ENCODE data around the gene SOS2. TPM values are rescaled to one million over a fixed set of nuclear protein-coding genes. Genes with fewer than 3 reads are reported as not detected.

The SOS2 gene
- total RNA-seq, 1 experiment from 2014 or later = 11.7 TPM

- RAD21 ChIA-PET (ENCODE audit: low non-redundant PET in 1 of 2, low total read pairs in 2 of 2, uncharacterized antibody in 2 of 2, unreplicated experiment in 2 of 2) = no interaction called here
- BruUV-seq (replicated peaks) = no TSS peak
- TF ChIP-seq POLR2AphosphoS5 (IDR thresholded peaks at IDR 0.05; ENCODE audit: low read depth, low read length) (peak; percentile 88), CBX3 (IDR thresholded peaks at IDR 0.05; ENCODE audit: low read depth) (peak; percentile 49; the same call in 1 of the 2 replicates), ELF1 (IDR thresholded peaks at IDR 0.05; ENCODE audit: borderline replicate concordance, low read depth) (peak; percentile 64), ZBTB33 (IDR thresholded peaks at IDR 0.05; ENCODE audit: extremely low read depth, insufficient replicate concordance, low read length) (peak; percentile 69), REST (IDR thresholded peaks at IDR 0.05; ENCODE audit: low read depth) (no peak), EZH2phosphoT487 (IDR thresholded peaks at IDR 0.05; ENCODE audit: borderline replicate concordance) (no peak), SIN3A (IDR thresholded peaks at IDR 0.05; ENCODE audit: low read depth) (peak; percentile 61), FOSL1 (IDR thresholded peaks at IDR 0.05; ENCODE audit: low read depth) (no peak), RAD21 (IDR thresholded peaks at IDR 0.05; ENCODE audit: low read depth) (0 out of 2 replicates have a peak, but pooled peaks have one; percentile 11), EGR1 (IDR thresholded peaks at IDR 0.05; ENCODE audit: low read depth) (peak; percentile 59), SRF (IDR thresholded peaks at IDR 0.05; ENCODE audit: low read depth) (peak; percentile 92), TCF7L2 (IDR thresholded peaks at IDR 0.05; ENCODE audit: borderline replicate concordance, extremely low read depth, insufficient read depth, insufficient read length) (peak; percentile 61), ZFX (IDR thresholded peaks at IDR 0.05) (peak; percentile 44; the same call in 1 of the 2 replicates), EZH2 (IDR thresholded peaks at IDR 0.05) (no peak), ATF3 (IDR thresholded peaks at IDR 0.05) (no peak), JUND (IDR thresholded peaks at IDR 0.05) (0 out of 2 replicates have a peak, but pooled peaks have one; percentile 3), SP1 (IDR thresholded peaks at IDR 0.05; ENCODE audit: low read depth) (peak; percentile 86), POLR2A (IDR thresholded peaks at IDR 0.05; ENCODE audit: borderline replicate concordance, extremely low read depth, insufficient read depth, insufficient read length) (peak; percentile 78), ZNF274 (IDR thresholded peaks at IDR 0.05; ENCODE audit: low read depth, low read length) (no peak), CEBPB (IDR thresholded peaks at IDR 0.05; ENCODE audit: low read depth) (no peak)
These were observed 115.0 kb downstream of the SOS2 start, which contains the start of gene VCPKMT for GRCh38 chr14:50116181-50116956. Gene VCPKMT, minus strand, starts transcription at chr14:50116572. Its CDS starts 20 bp downstream, at chr14:50116552.

More at GRCh38 chr14:50116181-50116956, 115.0 kb downstream of the SOS2 start, which contains the start of gene VCPKMT:
- POLR2A ChIA-PET = interaction anchor here (0.8 to 1.4 kb wide), 4 partner anchors 9 to 254 kb away, joined by 3 to 4 read pairs (median 4); no protein-coding TSS in a partner anchor
- ATAC-seq (peak; percentile 100), DNase-seq (ENCODE audit: low read depth, low spot score) (peak; percentile 73)
- Histone ChIP-seq H3K9ac (ENCODE audit: low read length) (peak within 1 kb of the TSS; percentile 93), H3K4me3 (replicated peaks in 1 of 2; ENCODE audit: low read depth in 1 of 2, low read length in 2 of 2) (peak within 1 kb of the TSS; percentile 76 to 90), H4K20me1 (ENCODE audit: insufficient read depth) (no peaks in the 10 kb centered on the region), H3K9me3 (ENCODE audit: control insufficient read depth in 1 of 2, insufficient read depth in 1 of 2, low read depth in 1 of 2, low read length in 2 of 2) (no peaks in the 10 kb centered on the region), H3K79me2 (ENCODE audit: insufficient read depth, low read length) (peaks cover 47% of the 10 kb centered on the region), H3K9me2 (ENCODE audit: insufficient read depth) (no peaks in the 10 kb centered on the region), H3K27ac (ENCODE audit: low read depth, low read length) (peak within 1 kb of the TSS; percentile 50), H2AFZ (ENCODE audit: low read depth, low read length, poor library complexity, severe bottlenecking) (peak within 1 kb of the TSS; percentile 95), H3K4me1 (ENCODE audit: control insufficient read depth in 1 of 2, insufficient read depth in 2 of 2, low read length in 2 of 2) (peaks cover 7 to 11% of the 10 kb centered on the region in 2 experiments), H3K36me3 (ENCODE audit: control insufficient read depth in 1 of 2, insufficient read depth in 2 of 2, low read length in 2 of 2) (peaks cover 21 to 23% of the 10 kb centered on the region in 2 experiments), H3K4me2 (ENCODE audit: low read length) (peak within 1 kb of the TSS; percentile 86), H3K27me3 (ENCODE audit: insufficient read depth, low read length) (no peaks in the 10 kb centered on the region)
- intact Hi-C loops (cut with micrococcal nuclease) = loop anchor here (5.0 kb wide), 1 partner anchor 494 kb away; the partner anchor contains the start of genes MGAT2 and RPL36AL
- CTCF ChIA-PET = interaction anchor here (1.2 kb wide), 1 partner anchor 12 kb away, joined by 7 read pairs; no protein-coding TSS in a partner anchor

Measured in HCT116 (cell line).